HG02588 (cell line): ENCODE data around the gene GPC5.

ENCODE experiments used
- ATAC-seq: cut with Tn5 transposase; IDR thresholded peaks from one replicate; pipeline ENCODE4 v1.9.1; 2021; ENCODE audit warnings: mild to moderate bottlenecking, moderate library complexity; ENCODE audit not compliant: unreplicated experiment

Gene GPC5

DNA sequence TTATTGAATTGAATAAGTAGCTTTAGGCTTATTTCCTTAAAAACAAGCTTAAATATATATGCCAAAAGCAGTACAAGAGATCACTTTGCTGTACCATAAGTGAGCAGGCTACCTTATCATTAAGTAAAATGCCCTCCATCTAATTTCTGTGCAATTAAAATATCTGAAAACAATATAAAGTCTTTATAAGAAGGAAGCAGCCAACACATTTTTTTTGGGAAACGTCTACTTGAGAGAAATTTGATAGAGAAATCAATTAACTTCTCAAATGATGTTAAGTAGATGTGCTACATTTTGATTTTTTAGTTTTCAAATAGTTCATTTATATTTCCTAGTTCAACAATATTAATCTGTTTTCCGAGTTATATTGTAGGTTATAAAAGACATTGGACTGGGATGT lies 52.5 kb downstream of the GPC5 start:
- ATAC-seq = no peak

DNA sequence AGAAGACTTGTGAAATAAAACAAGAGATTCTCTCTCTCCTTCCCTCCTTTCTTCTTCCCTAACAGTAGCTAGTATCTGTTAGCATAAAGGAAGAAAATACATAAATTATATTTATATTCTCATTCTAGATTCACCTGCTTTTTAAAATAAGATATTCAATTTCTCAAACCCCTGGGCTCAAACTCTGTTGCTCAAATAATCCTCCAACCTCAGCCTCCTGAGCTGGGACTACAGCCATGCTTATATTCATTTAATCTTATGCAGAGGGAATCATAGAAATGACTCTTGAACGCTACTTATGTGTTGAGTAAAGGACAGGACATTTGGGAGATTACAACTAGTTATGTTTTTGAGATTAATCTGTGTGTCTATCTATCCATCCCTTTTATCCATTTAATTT lies 56.2 kb downstream of the GPC5 start:
- ATAC-seq = no peak

DNA sequence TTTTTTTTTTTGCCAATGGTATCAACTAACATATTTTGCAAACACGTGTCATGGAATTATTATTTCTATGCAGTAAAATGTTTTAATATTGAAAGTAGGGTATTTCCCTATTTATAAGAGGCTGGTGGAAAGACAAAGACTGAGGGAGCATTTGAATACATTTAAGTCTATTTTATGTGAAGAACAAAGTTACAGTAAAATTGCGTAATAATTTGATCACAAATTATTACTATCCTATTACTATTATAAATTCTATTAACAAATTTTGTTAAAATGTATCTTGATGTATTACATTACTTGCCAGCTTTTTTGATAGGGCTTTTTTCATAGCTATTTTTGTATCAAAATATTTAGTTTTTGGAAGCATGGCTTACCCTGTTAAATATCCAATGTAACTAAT lies 58.4 kb downstream of the GPC5 start:
- ATAC-seq = no peak

DNA sequence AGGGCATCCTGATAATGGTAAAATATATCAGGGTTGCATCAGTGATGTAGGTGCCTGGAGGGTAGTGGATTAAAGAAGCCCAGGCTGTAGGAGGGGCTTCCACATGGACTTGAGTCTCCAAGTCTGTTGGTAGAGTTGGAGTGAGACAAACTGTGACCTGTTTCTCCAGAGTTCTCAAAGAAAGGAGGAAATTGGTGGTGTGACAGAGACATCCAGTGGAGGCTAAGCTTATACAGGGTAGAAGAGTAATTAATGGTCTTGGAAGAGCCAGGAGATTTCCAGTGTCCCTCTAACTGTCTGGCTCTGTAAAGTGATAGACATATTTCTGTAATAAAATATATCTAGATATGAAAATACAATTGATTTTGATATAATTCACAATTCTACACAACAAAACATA lies 61.1 kb downstream of the GPC5 start:
- ATAC-seq = no peak

DNA sequence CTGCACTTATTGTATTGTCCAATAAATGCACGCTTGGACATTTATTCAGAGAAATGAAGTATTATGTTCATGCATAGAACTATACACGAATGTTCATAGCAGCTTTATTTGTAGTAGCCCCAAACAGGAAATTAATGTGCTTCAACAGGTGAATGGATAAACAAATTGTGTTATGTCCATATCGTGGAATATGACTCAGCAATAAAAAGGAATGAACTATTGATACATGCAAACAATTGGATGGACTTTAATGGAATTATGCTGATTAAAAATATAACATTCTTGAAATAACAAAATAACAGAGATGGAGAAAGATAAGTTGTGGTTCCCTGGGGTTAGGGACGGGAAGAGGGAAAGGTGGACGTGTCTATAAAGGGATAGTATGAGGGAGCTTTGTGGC lies 65.9 kb downstream of the GPC5 start:
- no peak for ATAC-seq

DNA sequence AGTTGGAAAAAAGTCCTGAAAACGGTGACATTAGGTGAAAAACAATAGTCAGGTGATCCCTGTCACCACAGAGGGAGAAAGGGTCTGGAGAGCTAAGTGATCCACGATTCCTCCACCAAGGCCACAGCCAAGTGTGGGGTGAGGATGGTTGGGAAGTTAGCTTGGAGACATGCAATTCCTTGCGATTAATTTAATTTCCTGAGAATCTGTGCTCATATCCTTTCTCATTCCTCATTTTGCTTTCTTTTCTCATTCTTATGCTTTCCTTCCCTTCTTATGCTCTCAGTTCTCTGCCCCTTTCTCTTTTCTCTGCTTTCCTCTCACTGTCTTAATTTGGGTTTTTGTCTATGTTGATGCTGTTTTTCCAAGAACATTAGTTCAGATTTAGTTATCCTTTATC lies 68.8 kb downstream of the GPC5 start:
- no peak for ATAC-seq

DNA sequence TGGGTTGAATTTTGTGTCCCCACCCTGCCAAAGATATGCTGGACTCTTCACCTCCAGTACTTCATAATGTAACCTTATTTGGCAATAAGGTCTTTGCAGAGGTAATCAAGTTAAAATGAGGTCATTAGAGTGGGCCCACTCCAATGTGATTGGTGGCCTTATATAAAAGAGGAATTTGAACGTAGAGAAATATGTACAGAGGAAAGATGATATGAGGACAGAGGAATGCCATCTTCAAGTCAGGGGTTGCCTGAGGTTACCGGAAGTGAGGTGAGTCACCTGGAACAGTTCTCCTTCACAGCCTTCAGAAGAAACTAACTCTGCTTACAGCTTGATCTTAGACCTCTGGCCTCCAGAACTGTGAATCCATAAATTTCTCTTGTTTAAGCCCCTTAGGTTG lies 69.9 kb downstream of the GPC5 start:
- ATAC-seq = no peak

DNA sequence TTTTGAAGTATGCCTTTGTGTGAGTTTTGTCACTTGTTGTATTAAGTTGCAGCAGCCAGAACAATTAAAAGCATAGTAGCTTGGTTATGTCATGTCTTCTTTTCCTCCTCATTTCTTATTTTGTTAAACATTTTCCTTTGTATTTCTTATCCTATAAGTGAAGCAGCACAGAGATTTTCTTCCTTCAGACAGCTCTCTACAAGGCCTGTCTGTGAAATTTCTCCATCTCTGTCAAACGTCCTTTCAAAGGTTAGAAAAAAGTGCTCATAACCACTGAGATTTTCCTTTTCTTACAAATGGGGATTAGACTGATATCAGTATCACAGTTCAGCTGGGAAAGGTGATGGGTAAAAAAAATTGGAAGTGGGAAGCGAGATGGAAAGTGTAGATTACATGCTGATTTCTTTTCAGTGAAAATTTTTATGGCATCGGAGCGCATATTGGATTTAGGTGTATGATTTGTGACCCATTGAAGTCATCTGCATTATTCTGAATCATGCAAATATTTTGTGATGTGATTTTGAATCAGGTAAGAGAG lies 71.7 kb downstream of the GPC5 start:
- ATAC-seq = no peak

DNA sequence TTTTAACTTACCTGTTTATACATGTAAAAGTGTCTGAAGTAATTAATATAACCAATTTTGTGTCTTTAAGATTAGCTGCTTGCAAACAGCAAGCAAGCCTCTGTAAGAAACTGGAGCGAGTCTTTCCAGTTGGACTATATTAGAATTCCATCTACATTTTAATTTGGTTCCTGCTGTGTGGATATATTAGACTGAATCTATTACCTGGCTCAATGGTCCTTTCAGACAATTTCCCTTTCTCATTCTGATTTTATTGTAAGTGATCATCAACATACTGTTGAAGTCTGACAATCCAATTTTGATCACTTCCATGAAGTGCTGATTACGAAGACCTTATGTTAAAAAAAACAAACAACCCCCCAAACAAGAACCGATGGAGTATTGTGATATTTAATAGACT lies 72.3 kb downstream of the GPC5 start:
- ATAC-seq = no peak

DNA sequence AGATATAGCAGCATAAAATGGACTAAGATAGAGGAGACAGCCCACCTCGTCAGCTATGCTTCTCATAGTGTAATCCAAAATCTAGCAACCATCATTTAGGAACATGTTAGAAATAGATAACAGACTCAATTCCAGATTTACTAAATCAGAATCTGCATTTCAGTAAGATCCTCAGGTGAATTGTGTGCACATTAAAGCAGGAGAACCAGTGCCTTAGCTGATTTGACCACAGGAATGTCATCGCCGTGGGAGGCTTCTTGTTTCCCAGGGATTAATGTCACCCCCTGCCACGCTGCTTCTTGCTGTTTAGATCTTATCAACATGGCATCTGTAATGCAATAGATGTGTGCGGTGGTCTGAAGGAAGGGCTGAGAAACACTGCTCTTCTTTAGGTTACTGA lies 84.0 kb downstream of the GPC5 start:
- ATAC-seq = no peak

DNA sequence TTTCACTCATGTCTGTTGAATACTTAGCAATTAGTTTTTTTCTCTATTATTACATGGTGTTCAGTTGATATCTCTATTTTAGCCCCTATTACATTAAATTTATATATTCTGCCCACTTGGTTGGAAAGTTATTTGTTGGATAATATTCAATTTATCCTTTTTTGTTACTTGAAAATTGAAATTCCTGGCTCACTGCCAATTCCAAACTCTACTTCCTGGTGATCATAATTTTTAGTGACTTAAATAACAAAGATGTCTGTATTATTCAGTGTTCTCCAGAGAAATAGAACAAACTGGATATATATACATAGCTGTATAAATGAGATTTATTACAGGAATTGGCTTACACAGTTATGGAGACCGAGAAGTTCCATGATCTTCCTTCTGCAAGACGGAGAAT lies 93.6 kb downstream of the GPC5 start:
- ATAC-seq = no peak

DNA sequence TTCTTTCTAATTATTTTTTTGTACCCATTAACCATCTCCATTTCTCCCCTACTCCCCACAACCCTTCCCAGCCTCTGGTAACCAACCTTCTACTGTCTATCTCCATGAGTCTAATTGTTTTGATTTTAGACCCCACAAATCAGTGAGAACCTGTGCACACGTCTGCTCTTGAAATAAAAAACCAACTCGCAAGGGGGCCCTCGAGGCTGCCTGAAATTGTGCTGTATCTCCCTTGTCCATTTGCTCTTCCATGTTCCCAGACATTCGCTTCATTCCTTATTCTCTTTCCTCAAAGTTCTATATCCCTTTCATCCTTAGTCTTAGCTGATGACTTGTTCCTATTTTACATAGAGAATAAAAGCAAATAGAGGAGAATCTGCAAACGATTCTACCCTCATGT lies 95.0 kb downstream of the GPC5 start:
- no peak for ATAC-seq

DNA sequence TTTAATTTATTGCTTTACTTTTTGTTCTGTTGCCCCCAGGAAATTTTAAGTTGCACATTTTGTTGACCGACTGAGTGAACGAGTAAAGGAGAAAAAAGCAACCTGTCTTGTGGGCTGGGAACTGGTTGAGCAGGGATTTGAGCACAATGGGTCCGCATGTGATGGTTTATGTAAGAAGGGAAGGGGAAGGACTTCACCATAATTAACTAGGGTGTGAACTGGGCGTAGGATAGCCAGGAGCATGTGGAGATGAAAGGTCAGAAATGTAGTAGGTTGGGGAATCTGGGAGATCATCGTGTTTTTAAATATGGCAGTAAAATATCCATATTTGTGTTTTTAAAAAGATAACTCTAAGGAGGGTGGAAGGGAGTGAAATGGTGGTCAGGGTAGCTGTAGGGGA lies 99.9 kb downstream of the GPC5 start:
- no peak for ATAC-seq

DNA sequence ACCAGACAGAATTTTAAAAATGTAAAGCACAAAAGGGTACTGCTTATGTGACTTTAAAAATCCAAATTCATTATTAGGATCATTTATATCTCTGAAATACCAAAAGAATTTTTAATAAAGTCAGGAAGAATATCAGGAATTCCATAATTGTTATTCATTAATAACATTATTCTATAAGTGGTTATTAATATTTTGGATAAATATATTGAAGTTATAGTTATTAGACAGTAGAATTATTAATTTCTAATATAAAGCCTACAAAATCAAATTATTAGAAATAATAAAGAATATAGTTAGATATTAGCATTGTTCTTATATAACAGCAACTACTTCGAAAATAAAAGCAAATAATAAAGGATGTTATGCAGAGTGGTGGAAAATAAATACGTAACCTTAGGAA lies 105.8 kb downstream of the GPC5 start:
- ATAC-seq = no peak

DNA sequence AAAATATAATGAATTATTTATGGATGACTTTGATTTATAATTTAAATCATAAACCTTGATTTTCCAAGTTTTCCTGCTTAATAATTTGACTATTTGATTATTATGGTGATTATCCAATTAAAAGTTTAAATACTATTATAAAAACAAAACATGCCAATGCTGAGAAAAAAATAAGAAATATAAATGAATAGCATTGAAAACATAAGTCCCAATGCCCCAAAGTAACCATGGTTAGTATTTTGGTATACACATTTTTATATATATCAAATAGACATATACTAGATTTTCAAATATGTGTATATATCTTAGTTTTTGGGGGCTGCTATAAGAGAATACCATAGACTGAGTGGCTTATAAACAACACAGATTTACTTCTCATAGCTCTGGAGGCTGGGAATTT lies 108.3 kb downstream of the GPC5 start:
- ATAC-seq = no peak

DNA sequence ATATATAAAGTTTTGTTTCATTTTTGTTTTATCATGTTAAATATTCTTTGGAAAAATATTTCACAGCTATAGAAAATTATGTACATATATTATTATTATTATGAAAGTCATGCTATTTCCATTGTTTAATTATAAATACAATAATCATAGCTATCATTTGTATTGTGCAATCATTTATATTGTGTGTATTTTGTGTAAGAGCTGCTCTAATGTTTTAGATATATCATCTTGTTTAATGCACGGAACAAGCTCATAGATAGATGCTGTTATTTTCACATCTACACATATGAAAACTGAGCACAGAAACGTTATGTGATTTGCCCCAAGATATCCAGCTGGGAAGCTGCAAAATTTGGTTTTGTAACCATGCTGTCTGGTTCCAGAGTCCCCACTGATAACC lies 111.6 kb downstream of the GPC5 start:
- ATAC-seq = no peak

DNA sequence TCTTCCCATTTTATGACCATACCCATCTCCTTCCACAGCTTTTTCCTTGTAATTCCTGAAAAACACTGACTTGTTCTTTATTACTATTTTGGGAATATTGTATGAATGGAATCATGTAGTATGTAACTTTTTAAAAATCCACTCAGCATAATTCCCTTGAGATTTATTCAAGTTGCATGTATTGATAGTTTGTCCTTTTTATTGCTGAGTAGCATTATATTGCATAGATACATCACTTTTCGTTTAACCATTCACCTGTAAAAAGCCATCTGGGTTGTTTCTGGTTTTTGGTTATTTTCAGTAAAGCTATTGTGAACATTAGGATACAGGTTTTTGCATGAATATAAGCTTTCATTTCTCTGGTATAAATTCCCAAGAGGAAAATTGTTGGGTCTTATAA lies 115.4 kb downstream of the GPC5 start:
- ATAC-seq = no peak

DNA sequence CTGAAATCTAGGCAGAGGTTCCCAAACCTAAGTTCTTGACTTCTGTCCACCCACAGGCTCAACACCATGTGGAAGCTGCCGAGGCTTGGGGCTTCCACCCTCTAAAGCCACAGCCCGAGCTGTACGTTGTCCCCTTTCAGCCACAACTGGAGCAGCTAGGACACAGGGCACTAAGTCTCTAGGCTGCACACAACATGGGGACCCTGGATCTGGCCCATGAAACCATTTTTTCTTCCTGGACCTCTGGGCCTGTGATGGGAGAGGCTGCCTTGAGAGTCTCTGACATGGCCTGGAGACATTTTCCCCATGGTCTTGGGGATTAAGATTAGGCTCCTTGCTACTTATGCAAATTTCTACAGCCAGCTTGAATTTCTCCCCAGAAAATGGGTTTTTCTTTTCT lies 118.4 kb downstream of the GPC5 start:
- no peak for ATAC-seq

DNA sequence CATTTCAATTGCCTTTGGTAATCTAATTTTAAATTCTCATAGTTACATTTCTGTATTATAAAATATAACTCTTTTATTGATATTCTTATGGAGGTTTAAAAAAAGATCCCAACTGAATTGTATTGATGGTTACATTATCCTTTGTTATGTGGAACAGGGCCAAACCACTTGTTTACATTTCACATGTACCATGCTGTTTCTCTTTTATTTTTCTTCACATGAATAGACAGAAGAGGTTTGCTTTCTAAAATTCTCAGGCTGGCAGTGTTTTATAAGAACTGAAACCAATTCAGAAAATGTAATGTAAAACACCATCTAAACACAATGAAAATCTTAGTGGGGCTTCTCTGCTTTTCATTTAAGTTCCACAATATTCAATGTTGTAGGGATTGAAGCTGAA lies 122.5 kb downstream of the GPC5 start:
- ATAC-seq = no peak

DNA sequence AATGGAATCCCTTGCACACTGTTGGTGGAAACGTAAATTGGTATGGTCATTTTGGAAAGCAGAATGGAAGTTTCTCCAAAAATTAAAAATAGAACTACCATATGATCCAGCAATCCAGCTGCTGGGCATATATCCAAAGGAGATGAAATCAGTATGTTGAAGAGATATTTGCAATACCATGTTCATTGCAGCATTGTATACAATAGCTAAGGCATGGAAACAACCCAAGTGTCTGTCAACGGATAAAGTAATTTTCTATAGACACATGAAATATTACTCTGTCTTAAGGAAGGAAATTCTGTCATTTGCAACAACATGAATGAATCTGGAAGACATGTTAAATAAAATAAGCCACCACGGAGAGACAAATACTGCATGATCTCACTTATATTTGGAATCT lies 124.7 kb downstream of the GPC5 start:
- ATAC-seq = no peak

DNA sequence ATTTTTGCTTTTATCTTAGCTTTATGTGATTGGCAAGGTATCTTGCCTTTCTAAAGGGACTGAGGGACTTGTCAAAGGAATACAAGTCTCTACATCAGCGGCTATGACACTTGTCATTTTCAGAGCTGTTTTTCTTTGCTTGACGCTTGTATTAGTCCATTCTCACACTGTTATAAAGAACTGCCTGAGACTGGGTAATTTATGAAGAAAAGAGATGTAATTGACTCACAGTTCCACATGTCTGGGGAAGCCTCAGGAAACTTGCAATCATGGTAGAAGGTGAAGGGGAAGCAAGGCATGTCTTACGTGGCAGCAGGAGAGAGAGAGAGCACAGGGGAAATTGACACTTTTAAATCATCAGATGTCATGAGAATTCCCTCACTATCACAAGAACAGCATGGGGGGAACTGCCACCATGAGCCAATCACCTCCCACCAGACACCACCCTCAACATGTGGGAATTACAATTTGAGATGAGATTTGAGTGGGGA lies 128.2 kb downstream of the GPC5 start:
- no peak for ATAC-seq

DNA sequence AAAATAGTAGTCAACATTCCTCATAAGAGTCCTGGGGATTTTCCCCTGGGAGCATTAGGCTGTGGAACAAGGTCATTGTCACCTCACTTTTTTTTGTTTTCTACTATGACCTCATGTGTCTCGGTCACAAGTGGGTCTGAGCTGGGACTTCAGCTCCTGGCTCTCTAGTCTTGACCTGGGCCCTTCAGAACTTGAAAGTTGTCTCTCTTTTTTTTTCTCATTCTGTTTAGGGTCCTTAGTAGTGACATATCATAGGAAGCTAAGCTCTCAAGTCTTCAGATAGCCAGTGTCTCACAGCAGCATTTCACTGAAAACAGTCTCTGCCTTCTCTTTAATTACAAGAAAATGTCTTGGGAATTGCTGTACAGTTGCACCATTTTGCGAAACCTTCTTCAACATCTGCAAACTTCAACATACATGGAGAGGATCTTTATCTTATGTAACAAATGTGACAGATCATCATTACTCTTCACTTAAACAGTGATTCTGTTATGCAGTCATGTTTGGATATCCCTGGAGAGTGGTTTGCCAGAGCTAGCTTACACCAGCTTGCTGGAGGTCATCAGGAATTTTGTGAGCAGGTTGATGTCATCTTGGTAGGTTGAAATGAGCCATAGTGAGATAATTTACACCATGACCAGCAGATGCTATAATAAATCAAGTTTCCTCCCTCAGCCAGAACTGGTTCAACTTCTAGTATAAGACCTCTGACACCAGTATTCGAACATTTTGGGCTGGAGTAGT lies 131.5 kb downstream of the GPC5 start:
- ATAC-seq = no peak

DNA sequence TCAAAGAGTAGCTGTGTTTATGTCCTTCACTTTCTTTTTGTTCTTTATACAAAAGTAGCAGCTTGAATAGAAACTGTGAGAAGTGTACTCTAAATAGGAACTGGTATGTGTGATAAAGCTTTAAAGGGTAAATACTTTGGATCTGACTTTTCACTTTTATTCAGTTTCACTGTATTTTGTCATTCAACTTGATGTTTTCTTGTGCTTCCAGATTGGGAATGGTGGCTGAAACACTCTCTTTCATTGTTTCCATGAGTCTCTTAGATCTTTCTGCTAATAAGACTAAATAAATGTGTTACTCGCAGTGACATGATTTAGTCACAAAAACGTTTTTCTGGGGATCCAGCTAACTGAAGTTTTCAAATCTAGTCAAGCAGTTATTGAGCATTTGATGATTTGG lies 133.2 kb downstream of the GPC5 start:
- no peak for ATAC-seq
